ENCODE results near the gene IL27RA.

DNA sequence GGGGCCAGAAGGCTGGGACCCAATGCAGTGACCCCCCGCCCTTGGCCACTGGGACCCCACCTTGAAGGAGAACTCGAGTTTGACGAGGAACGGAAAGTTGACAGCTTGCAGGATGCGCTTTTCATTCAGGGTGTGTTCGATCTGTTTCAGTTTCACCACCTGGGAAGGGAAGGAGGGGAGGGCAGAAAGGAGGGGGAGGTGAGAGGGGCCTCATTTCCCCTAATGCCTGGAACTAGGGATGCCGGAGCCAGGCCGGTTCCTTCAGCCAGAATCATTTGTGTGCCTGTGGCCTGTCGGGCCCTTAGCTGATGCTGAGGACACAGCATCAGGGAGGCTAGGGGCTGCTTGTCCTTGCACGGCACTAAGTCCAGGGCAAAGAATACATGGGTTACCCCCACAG, 71.2 kb downstream of the IL27RA start:
- TF ChIP-seq, protein P1, sequence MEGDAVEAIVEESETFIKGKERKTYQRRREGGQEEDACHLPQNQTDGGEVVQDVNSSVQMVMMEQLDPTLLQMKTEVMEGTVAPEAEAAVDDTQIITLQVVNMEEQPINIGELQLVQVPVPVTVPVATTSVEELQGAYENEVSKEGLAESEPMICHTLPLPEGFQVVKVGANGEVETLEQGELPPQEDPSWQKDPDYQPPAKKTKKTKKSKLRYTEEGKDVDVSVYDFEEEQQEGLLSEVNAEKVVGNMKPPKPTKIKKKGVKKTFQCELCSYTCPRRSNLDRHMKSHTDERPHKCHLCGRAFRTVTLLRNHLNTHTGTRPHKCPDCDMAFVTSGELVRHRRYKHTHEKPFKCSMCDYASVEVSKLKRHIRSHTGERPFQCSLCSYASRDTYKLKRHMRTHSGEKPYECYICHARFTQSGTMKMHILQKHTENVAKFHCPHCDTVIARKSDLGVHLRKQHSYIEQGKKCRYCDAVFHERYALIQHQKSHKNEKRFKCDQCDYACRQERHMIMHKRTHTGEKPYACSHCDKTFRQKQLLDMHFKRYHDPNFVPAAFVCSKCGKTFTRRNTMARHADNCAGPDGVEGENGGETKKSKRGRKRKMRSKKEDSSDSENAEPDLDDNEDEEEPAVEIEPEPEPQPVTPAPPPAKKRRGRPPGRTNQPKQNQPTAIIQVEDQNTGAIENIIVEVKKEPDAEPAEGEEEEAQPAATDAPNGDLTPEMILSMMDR (IDR thresholded peaks at IDR 0.05; ENCODE audit: low read length) = no peak
- TF ChIP-seq EZH2 (IDR thresholded peaks at IDR 0.05; ENCODE audit: borderline replicate concordance, low read length) = no peak
